ENCODE data around the gene EPS8L1. TPM values are rescaled to one million over a fixed set of nuclear protein-coding genes. Genes with fewer than 3 reads are reported as not detected.

The EPS8L1 gene
- total RNA-seq, 1 donor from 2014 or later: 47.6 TPM

GRCh38 chr19:55080121-55080967, 4.7 kb downstream of the EPS8L1 start:
- peak; percentile 24 for DNase-seq

- DNase-seq: peak; percentile 22
These were observed 5.5 kb downstream of the EPS8L1 start for GRCh38 chr19:55080968-55081769.

GRCh38 chr19:55081770-55082019, 6.0 kb downstream of the EPS8L1 start:
- DNase-seq: no peak

- peak; percentile 11 for DNase-seq
These were observed 6.6 kb downstream of the EPS8L1 start for GRCh38 chr19:55082020-55082851.

GRCh38 chr19:55083004-55083850, 7.6 kb downstream of the EPS8L1 start:
- DNase-seq: no peak

- no peak for DNase-seq
These were observed 8.7 kb downstream of the EPS8L1 start for GRCh38 chr19:55084416-55084815.

- no peak for DNase-seq
These were observed 10.4 kb downstream of the EPS8L1 start for GRCh38 chr19:55085923-55086715.

- peak; percentile 75 for DNase-seq
These were observed 11.3 kb downstream of the EPS8L1 start for GRCh38 chr19:55086730-55087541.

GRCh38 chr19:55087542-55087901, 11.9 kb downstream of the EPS8L1 start:
- DNase-seq: peak; percentile 12

- no peak for DNase-seq
These were observed 12.4 kb downstream of the EPS8L1 start for GRCh38 chr19:55088021-55088451.

GRCh38 chr19:55088543-55089341, 13.1 kb downstream of the EPS8L1 start:
- peak; percentile 9 for DNase-seq

GRCh38 chr19:55089342-55089944, 13.8 kb downstream of the EPS8L1 start:
- DNase-seq: no peak

GRCh38 chr19:55090564-55090963, 14.9 kb downstream of the EPS8L1 start:
- no peak for DNase-seq

- no peak for DNase-seq
These were observed 15.6 kb downstream of the EPS8L1 start for GRCh38 chr19:55091126-55091910.

- no peak for DNase-seq
These were observed 16.3 kb downstream of the EPS8L1 start for GRCh38 chr19:55091955-55092354.

GRCh38 chr19:55092423-55093318, 17.0 kb downstream of the EPS8L1 start:
- no peak for DNase-seq
